HG02938 (cell line): ENCODE data around the gene MOXD1.
A peak's percentile ranks its signal among the peaks of the same experiment; 100 is the strongest.

Experiments
- ATAC-seq: cut with Tn5 transposase; IDR thresholded peaks from one replicate; pipeline ENCODE4 v1.9.1; 2021; ENCODE audit warnings: mild to moderate bottlenecking, moderate library complexity; ENCODE audit not compliant: unreplicated experiment

MOXD1 gene

GRCh38 chr6:132400555-132400882 is 756 bp downstream of the MOXD1 start:
- no peak for ATAC-seq

- ATAC-seq: no peak
These were observed 1.8 kb downstream of the MOXD1 start for GRCh38 chr6:132399376-132400074.

GRCh38 chr6:132395015-132395597 is 6.2 kb downstream of the MOXD1 start:
- ATAC-seq: no peak

GRCh38 chr6:132392792-132393191 is 8.5 kb downstream of the MOXD1 start:
- ATAC-seq: no peak

GRCh38 chr6:132392270-132392646 is 9.0 kb downstream of the MOXD1 start:
- no peak for ATAC-seq

- ATAC-seq: no peak
These were observed 9.6 kb downstream of the MOXD1 start for GRCh38 chr6:132391391-132392269.

GRCh38 chr6:132390451-132390850 is 10.8 kb downstream of the MOXD1 start:
- no peak for ATAC-seq

- ATAC-seq: no peak
These were observed 11.3 kb downstream of the MOXD1 start for GRCh38 chr6:132390017-132390416.

GRCh38 chr6:132388291-132388690 is 13.0 kb downstream of the MOXD1 start:
- no peak for ATAC-seq

GRCh38 chr6:132382630-132383175 is 18.6 kb downstream of the MOXD1 start:
- no peak for ATAC-seq

GRCh38 chr6:132381381-132381780 is 19.9 kb downstream of the MOXD1 start:
- ATAC-seq: no peak

GRCh38 chr6:132380358-132381029 is 20.8 kb downstream of the MOXD1 start:
- ATAC-seq: no peak

GRCh38 chr6:132369526-132369925 is 31.7 kb downstream of the MOXD1 start:
- ATAC-seq: no peak

- no peak for ATAC-seq
These were observed 32.3 kb downstream of the MOXD1 start for GRCh38 chr6:132368916-132369481.

- ATAC-seq: peak; percentile 99
These were observed 35.9 kb downstream of the MOXD1 start for GRCh38 chr6:132365281-132365907.

- no peak for ATAC-seq
These were observed 36.8 kb downstream of the MOXD1 start for GRCh38 chr6:132364306-132365074.

- no peak for ATAC-seq
These were observed 38.7 kb downstream of the MOXD1 start for GRCh38 chr6:132362442-132363185.

GRCh38 chr6:132361101-132361500 is 40.2 kb downstream of the MOXD1 start:
- ATAC-seq: no peak

GRCh38 chr6:132359886-132360285 is 41.4 kb downstream of the MOXD1 start:
- no peak for ATAC-seq
